GM15510 (cell line): Measurements from ENCODE around the gene EHMT2.

Experiments
- POLR2A ChIP-seq: IDR thresholded peaks from 3 replicates; pipeline ENCODE4 v1.6.1; 2011; ENCODE audit warnings: borderline replicate concordance; ENCODE audit not compliant: insufficient read length; ENCODE audit errors: extremely low read depth

Gene EHMT2

DNA sequence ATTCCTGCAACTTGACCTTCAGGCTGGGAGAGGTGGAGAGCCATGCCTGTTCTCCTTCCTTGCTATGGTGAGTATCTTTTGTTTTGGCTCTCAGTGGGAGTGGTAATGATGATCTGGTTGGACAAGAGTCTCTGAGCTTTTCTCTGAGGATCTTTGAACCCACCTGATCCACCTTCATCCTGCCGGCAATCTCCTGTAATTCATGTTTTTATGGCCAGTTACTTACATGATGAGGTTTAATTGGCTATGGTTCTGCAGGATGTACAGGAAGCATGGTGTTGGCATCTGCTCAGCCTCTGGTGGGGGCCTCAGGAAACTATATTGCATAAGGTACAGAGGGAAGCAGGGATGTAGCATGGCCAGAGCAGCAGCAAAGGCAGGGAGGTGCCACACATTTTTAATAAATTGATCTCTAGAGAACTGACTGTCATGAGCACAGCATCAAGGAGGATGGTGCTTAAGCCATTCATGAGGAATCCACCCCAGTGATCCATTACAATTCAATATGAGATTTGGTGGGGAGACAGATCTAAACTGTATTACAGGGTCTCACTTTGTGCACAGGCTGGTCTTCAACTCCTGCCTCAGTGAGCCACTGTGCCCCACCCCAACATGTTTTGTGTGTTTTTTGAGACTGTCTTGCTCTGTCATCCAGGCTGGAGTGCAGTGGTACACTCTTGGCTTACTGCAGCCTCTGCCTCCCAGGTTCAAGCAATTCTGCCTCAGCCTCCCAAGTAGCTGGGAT lies 60.0 kb downstream of the EHMT2 start:
- no peak for TF ChIP-seq POLR2A

DNA sequence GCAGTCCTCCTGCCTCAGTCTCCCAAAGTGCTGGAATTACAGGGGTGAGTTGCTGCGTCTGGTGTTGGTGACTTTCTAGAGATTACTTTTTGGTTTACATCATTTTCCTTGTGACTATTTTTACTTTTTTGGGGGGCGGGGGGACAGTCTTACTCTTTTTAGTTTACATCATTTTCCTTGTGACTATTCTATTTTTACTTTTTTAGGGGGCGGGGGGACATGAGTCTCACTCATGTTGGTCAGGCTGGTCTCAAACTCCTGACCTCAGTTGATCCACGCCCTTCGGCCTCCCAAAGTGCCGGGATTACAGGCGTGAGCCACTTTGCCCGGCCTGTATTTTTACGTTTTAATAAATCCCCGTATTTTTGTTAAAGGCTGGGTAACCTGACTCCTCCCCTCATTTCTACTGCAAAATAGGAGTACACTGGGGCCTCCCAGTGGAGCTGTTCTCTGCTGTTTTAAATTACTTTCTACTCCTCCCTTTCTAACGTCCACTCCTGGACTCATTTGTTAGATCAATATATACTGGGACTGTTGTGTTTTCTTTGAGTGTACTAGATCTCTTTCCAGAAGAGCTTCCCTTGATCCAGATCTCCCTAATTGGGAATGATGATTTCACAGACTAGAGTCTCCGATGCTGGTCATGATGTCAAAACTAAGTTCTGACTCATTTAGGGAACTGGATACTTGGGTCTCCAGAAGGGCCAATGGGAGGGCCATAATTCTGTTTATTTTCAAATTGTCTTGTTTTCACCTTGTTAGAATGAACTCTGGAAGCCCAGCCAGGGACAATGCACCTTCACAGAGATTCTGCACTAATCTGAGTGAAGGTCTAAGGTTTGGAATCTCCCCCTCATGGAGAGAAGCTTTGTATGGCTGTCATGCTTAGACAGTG lies 60.8 kb downstream of the EHMT2 start:
- no peak for TF ChIP-seq POLR2A

DNA sequence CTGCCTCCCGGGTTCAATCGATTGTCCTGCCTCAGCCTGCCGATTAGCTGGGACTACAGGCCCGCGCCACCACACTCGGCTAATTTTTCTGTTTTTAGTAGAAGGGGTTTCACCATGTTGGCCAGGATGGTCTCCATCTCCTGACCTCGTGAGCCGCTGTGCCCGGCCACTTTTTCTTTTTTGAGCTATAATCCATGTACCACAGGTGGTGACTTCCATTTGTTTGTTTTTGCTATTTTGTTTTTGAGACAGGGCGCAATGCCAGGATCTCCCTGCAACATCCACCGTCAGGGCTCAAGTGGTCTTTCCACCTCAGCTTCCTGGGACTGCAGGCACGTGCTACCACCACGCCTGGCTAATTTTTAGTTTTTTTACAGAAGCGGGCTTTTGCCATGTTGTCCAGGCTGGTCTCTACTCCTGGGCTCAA lies 61.4 kb downstream of the EHMT2 start:
- TF ChIP-seq POLR2A: no peak

DNA sequence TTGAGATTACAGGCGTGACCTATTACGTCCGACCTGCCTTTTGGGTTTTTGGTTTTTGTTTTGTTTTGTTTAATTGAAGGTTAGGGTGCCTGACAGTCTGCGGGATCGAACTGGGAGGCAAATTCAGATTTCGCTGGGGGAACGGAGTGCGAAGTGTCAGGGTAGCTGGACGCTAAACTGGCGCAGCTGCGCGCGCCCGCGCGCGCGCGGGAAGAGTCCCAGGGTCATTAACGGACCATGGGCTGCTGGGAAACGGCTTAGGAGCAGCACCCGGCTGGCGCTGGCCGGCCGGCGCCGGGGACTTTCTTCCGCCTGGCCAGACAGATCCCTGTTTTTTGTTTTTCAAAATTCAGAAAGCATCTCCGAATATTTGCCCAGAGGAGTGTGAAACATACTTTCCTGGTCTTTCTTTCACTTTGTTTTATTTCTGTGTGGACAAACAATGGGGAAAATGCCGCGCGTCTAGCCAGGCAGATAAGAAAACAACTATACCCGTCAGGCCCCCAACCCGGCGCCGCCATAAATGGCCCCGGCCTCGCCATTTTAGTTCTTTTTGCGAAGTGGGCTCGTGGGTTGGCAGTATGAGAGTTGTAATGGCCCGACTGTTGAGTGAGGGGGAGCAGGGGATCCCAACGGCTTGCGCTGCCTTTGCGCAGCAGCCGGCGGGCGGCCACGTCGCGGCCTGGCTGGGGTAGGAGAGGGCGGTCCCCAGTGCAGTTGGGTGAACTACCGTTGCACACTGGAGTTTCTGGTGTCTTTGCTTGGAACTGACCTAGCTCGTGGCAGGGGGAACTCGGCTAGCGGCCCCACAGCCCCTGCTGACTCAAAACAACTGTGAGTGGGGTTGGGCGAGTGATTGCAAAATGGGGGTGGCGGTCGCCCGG lies 62.9 kb downstream of the EHMT2 start:
- TF ChIP-seq POLR2A: peak; percentile 99

DNA sequence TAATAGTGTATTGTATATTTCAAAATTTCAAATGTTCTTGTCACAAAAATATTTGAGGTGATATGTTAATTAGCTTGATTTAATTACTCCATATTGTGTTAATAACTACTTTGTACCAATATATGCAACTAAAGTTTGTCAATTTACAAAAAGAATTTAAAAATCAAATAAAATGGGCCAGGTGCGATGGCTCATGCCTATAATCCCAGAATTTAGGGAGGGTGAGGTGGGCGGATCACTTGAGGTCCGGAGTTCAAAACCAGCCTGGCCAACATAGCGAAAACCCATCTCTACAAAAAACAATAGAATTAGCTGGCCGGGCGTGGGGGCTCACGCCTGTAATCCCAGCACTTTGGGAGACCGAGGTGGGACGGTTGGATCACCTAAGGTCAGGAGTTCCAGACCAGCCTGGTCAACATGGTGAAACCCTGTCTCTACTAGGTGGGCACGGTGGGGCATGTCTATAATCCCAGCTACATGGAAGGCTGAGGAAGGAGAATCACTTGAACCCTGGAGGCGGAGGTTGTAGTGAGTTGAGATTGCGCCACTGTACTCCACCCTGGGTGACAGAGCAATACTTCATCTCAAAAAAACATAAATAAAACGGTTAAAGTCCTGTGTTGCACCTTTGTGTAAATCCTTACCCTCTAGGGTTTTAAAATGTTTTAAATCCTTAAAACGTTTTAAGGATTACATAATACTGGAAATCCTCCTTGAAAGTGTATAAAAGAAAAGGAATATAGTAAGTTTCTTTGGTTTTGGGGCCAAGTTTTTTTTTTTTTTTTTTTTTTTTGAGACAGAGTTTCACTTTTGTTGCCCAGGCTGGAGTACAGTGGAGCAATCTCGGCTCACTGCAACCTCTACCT lies 65.9 kb downstream of the EHMT2 start:
- TF ChIP-seq POLR2A: no peak

DNA sequence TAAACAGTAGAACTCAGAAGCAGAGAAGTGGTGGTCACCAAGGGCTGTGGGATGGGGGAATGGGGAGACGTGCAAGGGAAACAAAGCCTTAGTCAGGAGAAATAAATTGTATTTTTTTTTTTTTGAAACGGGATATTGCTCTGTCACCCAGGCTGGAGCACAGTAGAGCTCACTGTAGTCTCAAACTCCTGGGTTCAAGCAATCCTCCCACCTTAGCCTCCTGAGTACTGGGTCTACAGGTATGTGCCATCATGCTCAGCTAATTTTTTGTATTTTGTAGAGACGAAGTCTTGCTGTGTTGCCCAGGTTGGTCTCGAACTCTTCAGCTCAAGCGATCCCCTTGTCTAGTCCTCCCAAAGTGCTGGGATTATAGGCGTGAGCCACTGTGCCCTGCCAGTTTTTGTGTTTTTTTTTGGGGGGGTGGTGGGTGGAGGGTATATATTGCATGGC lies 66.6 kb downstream of the EHMT2 start:
- no peak for TF ChIP-seq POLR2A
